ENCODE data around the gene TNFAIP1.

GRCh38 chr17:28390984-28391383 lies 55.4 kb downstream of the TNFAIP1 start:
- TF ChIP-seq, protein P1, sequence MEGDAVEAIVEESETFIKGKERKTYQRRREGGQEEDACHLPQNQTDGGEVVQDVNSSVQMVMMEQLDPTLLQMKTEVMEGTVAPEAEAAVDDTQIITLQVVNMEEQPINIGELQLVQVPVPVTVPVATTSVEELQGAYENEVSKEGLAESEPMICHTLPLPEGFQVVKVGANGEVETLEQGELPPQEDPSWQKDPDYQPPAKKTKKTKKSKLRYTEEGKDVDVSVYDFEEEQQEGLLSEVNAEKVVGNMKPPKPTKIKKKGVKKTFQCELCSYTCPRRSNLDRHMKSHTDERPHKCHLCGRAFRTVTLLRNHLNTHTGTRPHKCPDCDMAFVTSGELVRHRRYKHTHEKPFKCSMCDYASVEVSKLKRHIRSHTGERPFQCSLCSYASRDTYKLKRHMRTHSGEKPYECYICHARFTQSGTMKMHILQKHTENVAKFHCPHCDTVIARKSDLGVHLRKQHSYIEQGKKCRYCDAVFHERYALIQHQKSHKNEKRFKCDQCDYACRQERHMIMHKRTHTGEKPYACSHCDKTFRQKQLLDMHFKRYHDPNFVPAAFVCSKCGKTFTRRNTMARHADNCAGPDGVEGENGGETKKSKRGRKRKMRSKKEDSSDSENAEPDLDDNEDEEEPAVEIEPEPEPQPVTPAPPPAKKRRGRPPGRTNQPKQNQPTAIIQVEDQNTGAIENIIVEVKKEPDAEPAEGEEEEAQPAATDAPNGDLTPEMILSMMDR (IDR thresholded peaks at IDR 0.05 in 4 of 5, conservative IDR thresholded peaks at IDR 0.05 in 1 of 5): no peak
- TF ChIP-seq POLR2A (IDR thresholded peaks at IDR 0.05): no peak
